Pulmonary artery endothelial cell (primary cell): ENCODE results near the gene STPG1. TPM values are rescaled to one million over a fixed set of nuclear protein-coding genes. Genes with fewer than 3 reads are reported as not detected.

Source experiments
- DNase-seq: peaks from one replicate; pipeline ENCODE4 v3.0.0-alpha.2; 2011; ENCODE audit warnings: low read depth, low spot score
- total RNA-seq: library from RNA; depleted of rRNA; stranded (reverse); fragments of >200 nt; gene quantifications from 2 replicates; pipeline ENCODE4 v1.2.3, GENCODE V29; 2014

Gene STPG1
- total RNA-seq, 1 donor from 2014 or later = 4.7 TPM

DNA sequence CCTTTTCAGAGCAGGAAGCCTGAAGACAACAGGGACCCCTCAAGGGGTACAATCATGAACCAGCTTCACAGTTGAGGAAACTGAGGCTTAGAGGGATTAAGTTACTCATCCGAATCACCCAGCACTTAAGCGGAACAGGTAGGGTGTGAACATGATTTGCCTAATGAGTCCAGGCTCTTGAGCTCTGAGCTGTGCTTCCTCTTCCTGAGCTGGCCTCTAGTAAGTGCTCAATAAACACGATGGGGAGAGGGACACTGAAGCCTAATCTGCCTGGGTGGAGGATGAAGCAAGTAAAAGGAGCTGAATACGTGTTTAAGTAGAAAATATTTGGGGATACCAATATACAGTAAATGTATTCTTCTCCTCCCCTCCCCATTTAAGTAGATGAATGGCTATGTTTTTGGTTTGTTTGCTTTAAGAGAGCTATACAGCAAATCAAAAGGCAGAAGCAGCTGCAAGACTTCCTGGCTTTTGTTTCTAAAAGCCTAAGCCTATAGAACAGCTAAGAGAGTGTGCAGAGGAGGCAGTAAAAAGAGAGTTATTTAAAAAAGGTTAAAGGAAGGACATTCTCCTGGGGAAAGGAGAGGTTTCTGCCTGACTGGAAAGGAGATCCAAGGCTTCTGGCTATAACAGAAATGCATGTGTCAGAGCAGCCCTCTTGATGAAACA lies 20.5 kb downstream of the STPG1 start:
- no peak for DNase-seq

DNA sequence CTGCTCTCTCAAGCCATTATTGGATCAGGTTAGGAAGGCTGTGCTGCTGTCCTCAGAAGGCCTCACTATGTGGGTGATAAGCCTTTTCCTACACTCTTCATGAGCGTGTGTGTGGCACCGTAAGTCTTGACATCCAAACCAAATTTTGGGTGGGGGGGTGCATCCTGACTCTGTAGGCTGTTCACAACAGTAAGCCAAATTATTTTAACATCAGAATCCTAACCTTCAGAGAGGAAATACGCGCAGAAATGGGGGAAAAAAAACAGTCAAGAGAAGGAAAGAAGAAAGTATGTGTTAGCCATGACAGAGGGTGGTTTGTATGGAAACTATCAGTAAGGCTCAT lies 21.0 kb downstream of the STPG1 start:
- DNase-seq = no peak

DNA sequence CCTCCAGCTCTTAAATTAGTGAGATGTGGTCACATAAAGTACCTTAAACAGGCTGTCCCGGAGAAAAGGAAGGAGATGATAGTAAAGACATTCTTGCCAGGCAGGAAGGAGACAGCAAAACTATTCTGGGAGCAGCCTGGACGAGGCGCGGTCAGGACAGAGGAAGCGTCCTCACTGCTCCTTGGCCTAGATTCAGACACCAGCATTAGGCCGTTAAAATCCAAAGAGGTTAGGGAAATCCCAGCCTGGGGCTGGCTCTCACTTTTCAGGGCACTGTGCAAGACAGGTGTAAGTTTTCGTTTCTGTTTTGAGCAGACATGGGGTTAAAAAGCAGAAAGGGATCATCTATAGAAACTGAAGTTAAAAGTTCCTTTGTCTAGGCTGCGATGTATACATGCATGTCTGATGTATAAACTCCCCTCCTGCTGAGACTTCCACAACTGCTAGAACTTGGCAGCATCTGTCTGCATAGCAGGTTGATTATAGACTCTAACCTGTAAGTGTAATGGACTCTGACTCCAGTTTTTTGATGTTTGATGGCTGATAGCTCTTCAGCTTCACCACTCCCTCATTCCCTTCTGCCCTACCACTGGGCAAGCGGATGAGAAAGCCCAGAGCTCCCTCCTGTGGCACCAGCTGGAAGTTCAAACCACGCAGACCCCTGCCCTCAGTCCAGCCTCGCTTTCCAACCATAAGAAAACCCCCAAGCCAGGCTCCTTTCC lies 21.5 kb downstream of the STPG1 start:
- no peak for DNase-seq

DNA sequence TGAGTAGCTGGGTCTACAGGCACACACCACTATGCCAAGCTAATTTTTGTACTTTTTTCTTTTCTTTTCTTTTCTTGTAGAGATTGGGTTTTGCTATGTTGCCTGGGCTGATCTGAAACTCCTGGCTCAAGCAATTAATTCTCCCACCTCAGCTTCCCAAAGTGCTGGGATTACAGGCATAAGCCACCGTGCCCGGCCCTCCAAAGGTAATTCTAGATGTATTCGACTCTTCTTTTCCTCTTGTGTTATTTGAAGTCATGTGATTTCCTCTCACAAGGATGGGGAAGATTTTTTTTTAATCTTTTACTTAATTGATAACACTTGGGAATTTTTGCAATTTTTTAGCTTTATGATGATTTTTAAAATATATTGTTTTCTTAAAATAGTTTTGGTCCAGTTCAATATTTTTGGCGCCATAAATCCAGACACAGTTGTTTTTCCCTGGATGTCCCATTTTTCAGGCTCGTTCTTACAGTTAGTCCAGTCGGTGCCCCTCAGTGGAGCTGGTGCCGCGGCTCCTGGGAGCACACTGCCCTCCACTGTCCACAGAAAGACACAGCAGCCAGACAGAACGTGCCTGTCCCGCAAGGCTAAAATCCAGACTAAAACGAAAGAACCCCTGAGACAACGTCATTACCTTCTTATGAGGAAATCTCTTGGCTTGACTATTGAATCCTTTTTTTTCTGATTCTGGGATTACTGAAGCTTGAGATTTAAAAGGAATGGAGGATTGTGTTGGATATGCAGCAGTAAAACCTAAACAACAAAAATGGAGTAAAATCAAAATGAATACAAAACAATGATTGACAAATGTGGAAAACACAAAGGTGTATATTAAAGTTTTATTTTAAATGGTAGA lies 22.4 kb downstream of the STPG1 start:
- peak; percentile 69 for DNase-seq

DNA sequence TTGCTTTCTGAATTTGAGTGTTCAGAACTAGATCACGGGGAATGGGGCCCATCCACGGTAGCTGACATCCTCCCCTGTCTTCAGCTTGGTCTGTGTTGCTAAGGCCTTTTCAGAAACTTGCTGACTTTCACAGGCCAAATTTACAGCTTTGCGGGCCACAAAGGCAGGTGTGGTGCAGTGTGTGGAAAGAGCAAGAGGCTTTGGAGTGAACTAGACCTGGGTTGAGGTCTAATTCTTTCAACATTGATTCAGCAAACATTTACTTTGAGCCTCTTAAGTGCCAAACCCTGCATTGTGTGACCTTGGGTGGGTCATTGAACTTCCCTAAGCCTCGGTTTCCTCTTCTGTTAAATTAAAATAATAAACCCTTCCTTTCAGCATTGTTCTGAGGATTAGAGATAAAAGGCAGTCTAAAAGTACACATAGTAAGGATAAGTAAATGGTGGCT lies 24.3 kb downstream of the STPG1 start:
- DNase-seq = no peak

DNA sequence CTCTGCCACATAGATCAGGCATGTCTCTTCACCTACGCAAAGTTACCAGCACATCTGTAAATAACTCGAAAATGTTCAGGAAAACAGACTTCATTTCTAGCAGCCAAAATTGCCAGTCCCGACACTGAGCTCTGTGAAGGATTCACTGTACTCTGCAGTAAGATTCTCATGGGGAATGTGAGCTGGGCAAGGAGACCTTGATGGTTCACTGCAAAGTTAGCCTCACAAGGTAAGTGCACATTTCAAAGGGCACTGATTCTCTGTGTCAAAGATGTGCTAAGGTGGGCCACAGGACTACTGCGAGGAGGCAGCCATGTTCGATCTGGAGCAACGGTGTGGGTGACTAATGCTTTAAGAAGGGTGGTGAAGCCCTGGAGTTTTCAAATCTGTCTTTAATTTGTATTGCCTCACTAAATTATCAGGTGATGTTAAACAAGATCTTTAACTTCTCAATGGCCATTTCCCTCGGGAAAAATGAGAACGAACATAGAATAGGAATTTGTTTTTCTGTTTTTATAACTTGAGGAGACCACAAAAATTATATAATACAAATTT lies 25.2 kb downstream of the STPG1 start:
- DNase-seq = no peak

DNA sequence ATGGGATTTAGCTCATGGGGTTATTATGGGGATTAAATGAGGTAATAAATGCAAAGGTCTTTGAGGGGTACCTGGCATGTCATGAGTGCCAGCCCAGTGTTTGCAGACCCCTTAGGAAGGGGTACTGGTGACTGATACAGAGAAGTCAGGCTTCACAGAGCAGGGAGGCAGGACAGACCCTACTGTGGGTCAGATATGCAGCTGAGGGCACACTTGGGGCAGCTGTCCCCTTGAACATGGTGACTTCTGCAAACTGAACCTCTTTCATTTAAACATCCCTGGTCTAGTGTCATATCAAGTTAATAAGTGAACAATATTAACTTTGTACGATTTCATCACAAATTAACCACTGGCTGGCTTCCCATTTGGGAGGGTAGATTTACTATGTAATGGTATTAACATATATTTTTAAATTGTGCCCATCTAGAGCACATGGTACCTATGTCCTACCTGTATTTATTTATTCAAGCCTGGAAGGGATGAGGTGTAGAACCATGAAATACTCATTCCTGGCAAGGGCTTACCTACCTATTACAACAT lies 25.9 kb downstream of the STPG1 start:
- no peak for DNase-seq

DNA sequence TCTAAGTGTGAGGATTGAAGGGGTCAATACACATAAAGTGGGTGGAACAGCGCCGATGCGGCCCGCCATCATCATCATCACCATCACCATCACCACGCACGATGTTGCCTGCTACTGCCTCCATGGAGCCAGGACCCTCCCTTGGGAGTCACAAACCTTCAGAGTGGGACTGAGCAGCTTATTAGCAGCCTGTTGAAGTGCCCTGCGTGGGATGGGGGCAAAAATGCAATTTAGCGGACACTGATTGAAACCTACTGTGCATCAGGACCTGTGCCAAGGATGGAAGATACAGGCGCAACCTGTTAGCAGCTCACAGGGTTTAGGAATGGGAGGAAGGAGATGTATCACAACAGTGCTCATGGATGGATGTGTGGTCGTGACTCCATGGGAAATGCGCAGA lies 26.7 kb downstream of the STPG1 start:
- DNase-seq = no peak

DNA sequence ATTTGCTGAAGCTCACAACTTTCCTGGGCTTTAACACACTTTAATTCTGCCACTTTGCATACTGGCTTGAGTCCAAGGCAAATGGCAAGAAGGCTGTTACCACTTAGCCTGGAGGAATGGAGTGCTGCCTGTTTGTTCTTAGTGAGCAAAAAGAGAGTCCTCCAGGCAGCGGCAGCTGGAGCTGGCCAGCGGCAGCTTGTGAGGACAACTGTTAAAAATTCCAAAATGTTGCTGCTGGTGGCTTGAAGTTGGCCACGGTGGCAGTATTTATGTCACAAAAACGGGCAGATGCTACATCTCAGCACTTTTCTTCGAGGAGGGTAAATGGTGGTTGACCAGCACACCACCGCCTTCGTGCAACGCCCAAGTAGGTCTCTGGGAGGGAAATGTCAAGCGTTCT lies 27.3 kb downstream of the STPG1 start:
- DNase-seq = no peak

DNA sequence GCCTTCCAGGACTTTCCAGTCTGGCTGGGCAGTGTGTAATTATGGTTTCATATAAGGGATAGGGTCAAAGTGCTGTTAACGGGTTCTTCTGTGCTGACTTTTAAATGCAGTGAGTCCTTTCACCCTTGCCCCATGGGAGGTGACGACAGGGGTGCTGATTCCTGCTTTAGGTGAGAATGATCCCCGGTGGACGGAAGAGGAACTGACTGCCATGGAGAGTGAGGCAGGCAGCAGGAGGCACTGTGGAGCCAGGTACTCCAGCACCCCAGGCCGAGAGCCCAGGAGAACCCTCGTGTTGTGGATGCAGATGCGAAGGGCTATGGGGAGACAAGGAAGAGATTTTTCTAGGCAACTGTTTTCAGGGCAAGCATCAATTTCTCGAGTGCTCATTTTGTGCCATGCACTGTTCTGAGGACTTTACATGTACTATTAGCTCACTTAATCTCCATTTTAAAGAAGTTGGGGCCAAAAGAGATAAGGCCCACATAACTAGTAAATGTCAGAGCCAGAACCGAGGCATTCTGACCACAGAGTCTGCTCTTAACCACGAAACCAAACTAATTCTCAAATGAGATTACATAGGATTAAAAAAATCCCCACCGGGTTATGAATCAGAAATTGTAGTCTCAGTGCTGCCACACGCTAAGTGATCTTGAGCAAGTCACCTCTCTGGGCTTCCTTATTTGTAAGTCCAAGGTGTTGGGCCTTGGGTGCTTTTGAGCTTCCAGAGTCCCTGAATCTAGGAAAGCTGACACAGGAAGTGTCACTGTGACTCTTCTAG lies 28.2 kb downstream of the STPG1 start:
- no peak for DNase-seq

DNA sequence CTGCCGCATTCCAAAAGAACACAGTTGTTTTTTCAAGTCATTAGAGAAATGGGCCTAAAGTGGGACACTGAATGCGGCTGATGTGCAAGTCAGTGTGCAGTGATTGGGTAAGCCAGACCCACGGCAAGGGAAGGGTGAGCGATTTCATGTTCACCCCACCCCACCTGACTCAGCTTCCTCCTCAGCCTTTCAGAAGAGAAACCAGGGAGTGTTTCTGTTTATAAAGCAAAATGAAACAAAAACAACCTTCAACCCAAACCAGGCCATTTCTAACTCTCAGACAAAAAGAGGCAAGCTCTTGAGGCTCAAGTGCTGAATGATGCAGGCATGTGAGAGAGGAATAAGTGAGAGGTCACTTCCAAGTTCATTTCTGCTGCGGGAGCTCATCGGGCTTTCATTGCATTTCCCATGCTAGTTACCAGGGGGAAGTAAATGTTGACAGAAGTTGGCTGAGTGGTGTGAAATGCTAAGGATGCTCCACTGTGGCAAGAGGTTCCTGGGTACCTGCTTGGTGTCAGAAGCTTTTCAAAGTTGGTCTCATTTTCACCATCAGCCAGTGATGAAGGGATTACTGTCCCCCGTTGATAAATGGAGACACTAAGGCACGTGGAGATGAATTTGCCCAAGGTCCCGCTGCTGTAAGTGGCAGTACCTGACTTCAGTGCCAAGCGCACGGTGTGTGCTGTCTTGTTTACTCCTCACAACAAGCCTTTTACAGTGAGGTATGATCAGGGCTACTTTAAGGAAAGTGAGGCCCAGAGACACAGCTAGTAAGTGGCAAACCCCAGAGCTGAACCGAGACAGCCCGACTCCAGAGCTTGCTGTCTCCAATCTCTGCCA lies 29.1 kb downstream of the STPG1 start:
- peak; percentile 20 for DNase-seq

DNA sequence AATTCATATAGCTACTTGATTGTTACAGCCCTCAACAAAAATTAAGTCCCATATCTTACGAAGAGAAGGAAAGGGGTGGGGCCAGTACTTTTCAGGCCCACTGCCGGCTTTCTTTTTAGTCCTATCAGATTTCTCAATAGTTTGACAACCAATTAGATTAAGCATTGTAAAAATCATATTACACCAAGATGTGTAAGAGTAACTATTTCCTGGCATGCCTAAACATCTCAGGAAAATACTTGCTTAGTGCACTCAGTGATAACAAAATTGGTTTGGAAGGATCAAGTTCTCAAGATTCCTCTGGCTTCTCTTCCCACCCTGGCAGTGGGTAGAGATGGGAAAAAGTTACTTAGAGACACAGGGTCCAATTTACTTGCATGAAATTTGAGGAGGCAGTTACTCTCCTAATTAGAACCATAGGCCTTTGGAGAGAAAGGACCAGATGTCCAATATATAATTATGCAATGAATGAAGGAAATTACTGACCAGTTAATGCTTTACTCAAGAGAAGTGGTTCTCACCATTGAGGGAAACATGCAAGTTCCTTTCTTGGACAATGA lies 30.1 kb downstream of the STPG1 start:
- no peak for DNase-seq

DNA sequence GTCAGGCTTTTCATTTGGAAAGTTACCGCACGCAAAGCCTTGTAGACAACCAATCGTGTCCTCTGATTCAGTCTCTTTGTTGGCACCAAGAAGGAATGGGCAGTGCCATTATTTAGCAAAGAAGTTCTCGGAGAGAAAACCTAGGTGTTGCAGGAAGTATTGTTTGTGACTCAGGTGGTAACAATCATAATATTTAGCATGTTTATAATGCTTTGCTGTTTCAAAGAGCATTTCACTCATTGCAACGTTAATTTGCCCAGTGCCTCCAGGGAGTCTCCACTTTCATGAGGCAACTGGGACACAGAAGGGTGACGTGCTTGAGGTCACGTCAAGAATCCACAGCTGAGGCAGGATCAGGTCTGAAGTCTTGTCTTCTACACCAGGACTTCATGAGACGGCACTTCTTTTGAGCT lies 31.4 kb downstream of the STPG1 start:
- no peak for DNase-seq

DNA sequence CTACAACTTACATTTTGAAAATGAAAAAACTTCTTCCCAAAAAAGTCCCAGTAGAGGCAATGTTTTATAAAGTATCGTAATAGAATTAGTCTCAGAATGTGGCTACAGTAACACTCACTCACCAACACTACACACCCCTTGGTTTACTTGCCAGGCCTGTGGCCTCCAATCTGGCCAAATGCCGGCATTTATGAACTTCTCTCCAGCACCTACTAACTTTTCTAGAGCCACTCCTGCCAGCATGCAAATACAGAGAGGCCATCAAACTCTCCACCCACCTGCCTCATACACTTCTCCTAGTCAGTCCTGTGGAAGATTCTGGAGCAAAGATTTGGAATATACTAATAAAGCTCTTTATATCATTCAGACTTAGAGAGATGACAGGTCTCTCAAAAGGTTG lies 32.3 kb downstream of the STPG1 start:
- DNase-seq = no peak

DNA sequence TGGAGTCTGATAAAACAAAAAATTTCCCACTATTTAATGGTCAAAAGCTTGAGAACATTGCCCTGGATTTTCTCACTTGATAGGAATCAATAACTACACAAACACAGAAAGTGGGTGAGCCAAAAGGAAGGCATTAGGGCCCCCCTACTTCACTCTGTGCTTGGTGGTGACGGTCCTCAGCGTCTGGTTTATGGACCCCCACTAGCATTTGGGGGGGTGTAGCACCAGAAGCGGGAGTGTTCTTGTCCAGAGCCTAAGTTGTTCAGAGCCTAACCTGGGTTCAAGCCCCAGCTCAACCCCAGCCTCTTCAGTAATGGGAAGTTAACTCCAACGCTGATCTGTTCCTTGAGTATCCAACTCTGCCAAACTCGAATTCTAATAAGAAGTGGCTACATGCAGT lies 33.1 kb downstream of the STPG1 start:
- DNase-seq = no peak

DNA sequence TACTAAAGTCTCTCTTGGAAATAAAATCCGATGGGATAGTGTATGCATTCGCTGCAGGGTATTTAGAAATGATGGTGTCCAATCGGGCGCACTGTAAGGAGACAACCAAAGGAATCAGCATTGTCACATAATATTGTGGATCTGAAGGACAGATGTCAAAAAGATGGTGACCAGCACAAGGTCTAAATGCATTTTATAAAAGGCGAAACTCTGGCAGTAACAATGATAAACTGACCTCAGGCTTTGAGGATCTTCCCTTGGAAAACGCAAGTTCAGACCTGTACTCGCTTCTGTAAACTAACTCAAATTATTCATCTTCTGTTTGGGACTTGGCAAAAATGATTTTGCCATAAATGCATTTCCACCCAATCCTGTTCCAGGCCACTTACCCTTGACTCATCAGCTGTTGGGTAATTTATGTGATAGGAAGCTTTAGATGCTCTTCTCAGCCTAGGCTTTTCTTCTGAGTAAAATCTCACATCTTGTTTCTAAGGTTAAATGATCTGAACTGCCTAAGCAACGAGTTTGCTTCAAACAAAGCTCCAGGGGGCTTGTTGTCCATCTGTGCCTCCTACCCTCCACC lies 33.8 kb downstream of the STPG1 start:
- DNase-seq = no peak

DNA sequence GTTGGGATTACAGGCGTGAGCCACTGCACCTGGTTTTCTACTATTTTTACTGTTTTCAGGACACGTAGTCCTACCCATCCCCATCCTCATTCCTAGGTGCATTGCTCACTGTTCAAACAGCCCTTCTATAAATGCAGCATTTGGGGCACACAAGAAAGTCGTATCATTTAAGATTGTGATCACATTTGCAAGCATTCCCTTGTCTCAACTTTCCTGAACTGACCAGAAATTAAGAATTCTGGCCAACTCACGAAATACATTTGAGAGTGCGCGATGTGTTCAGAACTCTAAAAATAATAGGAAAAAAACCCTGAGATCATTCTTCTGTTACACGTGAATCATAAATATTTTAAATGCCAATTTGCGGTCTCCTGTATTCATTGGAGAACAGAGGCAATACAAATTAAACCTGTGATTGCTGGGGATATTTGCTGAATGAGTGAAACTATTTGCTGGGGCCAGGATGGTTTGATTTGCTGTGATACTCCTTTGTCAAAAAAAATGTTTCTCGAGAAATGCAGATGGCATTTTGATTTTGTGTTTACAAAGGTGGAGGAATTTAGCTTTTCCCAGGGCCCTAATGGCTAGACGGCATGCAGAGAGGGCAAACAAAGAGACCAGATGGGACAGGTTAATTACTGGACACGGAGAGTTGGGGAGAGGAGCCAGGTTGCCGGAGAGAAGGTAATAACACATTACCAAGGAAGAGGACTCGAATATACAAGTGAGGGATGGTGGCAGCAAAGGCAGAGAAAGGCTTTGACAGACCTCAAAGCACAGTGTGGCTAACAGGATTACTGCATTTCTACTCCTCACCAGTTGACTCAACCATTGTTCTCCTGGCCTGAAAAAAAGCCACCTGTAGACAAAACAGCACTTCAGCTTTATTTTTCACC lies 38.4 kb downstream of the STPG1 start:
- no peak for DNase-seq

DNA sequence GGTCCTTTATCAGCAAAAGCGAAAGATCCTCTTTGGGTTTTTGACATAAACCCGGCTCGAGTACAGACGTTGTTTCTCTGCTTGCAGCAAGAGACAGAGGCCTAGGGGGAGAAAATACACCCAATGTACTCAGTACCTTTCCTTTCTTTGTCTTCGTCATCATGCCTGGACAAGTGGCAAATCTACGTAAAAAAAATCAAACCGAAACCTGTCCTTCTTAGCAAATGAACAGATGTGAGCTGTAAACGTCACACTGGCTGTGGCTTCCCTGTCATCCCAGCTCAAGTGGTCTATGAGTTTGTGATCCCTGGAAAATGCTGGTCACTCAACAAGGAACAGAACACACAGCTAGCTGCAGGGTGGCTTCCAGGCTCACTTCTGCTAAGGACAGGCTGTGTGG lies 39.9 kb downstream of the STPG1 start:
- no peak for DNase-seq
